Raji (cell line): Measurements from ENCODE around the gene RLN3.
A peak's percentile ranks its signal among the peaks of the same experiment; 100 is the strongest.

Experiments used
- POLR2A ChIP-seq: IDR thresholded peaks from 2 replicates; pipeline ENCODE4 v1.6.1; 2011; ENCODE audit warnings: low read depth, low read length, control low read depth; ENCODE audit not compliant: insufficient read depth

RLN3 gene

GRCh38 chr19:14003251-14004055 is 24.5 kb upstream of the RLN3 start:
- TF ChIP-seq POLR2A: no peak

DNA sequence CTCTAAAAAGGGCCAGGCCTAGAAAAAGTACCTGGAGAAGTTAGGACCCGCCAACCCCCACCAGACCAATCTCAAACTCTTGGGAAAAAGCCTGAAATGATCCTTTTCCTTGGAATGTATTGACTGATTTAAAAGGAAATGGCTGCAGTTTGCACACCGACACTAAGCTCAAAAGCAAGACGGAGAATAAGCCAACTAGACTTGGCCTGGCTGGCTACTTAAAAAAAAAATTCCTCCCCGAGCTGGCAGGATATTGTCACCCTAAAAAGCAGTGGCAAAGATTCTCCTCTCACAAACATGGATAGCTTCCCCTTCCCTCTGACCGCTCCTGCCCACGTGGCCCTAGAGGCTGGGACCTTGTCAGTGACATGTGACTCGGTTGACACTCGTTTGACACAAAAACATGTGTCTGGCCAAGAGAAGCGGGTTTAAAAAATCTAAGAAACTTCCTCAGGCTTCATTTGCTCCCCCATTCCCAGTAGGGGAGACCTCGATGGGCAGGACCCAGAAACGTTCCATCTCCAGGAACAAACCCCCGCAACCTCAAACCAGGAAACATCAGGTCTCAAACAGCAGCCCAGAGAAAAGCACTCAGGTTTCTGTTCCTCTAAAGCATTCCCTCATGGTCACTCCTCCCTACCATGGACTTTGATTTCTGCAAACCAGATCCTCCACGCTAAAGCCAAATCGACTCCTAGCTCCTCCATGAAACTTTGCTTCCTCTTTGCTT is 23.2 kb upstream of the RLN3 start:
- TF ChIP-seq POLR2A: no peak

DNA sequence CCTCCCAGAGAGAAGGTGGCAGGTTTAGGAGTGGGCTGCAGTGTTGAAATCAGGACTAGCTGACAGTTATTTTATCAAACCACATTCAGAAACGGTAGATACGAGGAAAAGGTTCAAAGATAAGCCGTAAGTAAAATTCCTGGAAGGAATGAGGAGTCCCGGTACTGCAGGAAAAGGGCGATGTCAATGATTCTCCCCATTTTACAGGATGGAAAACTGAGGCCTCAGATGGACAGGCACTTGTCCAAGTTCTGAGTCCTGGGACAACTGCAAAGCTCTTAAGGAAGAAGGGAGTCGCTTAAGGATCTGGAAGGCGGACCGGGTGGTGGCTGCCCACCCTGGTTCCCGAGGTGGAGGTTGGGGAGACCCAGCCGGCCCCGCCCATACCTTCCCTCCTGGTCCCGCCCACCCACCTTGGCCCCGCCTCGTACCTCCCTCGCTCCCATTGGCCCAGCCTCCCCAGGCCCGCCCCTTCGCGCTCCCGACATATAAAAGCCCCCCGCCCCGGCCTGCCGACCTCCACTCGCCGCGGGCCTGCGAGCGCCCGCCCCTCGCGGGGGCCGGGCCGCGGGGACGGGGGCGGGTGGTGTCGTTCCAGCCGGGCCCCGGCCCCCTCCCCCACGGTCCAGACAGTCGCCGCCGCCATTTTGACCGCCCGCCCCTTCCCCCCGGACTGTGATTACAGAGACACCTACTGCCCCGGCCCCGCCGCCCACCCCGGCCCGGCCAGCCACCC is 22.4 kb upstream of the RLN3 start:
- peak; percentile 43 for TF ChIP-seq POLR2A

- TF ChIP-seq POLR2A: peak; percentile 43
These were observed 21.7 kb upstream of the RLN3 start, which contains the start of gene RFX1 for GRCh38 chr19:14006085-14006765. Gene RFX1 (minus strand): TSS chr19:14006320. CDS start chr19:13993843, 12,477 bp downstream.

DNA sequence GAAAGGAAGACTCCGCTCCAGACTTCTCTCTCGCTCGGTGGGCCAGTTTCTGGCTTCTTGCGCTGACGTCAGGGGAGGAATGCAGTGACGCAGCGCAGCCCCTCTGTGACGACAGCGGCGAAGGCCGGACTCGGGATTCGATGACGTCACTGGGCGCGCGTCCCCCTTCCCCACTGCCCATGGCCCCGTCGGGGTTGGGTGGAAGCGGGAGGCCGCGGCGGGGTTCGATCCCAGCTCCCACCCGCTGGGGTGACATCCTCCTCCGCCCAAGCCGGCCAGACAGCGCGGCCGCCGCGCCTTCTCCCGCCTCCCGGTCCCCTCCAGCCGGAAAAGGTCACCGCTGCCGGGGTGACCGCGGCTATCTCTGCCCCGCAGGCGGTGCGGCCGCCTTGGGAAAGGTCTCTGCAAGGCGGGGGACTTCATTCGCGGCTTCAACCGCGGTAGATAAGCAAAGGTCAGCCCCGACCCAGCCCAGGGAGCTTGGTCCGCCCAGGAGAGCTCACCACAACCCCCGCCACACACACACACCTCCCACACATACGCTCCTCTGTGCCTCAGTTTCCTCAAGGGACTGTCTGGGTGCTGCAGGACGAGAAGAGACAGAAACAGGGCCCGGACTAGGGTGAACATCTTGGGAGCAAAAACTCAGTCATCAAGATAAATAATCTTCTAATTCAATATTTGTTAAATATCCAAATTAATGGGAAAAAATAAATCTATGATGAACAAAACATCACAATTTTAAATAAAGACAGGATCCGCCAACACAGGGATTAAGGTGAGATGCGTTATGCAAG is 21.0 kb upstream of the RLN3 start:
- peak; percentile 53 for TF ChIP-seq POLR2A

DNA sequence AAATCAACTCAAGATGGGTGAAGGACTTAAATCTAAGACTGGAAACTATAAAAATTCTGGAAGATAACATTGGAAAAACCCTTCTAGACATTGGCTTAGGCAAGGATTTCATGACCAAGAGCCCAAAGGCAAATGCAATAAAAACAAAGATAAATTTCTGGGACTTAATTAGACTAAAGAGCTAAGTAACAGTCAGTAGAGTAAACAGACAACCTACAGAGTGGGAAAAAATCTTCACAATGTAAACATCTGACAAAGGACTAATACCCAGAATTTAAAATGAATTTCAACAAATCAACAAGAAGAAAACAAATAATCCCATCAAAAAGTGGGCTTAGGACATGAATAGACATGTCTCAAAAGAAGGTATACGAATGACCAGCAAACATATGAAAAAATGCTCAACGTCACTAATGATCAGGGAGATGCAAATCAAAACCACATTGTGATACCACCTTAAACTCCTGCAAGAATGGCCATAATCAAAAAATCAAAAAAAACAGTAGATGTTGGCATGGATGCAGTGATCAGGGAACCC is 15.5 kb upstream of the RLN3 start:
- no peak for TF ChIP-seq POLR2A

DNA sequence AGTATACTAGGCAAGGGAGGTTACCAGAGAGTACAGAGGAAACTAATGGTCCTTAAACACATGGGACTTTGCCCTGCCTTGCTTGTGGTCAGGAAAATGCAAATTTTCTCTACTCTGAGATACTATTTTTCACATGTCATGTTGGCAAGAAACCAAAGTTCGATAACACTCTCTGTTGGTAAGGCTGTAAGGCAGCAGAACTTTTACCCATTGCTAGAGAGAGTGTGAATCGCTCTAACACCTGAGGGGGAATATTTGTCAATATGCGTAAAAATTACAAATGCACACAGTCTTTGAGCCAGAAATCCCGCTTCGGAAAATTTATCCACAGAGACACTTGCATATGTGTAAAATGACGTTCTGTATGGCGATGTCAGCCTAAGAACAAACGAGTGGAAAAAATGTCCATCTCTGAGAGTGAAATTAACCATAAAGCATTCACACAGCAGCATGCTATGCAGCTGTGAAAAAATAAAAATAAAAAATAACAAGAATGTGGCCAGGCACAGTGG is 12.4 kb upstream of the RLN3 start:
- no peak for TF ChIP-seq POLR2A

DNA sequence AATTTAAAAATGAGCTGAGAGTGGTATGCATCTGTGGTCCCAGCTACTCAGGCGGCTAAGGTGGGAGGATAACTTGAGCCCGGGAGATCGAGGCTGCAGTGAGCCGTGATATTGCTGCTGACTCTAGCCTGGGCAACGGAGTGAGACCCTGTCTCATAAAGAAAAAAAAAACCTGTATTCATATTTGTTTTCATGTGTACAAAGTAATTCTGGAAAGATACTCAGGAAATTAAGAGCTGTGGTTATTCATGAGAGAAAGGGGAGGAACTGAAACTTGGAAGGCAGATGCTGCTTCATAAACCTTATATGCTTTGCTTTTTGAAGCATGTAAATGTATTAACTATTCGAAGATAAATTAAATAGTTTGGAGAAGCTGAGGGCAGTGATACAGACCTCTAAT is 8.8 kb upstream of the RLN3 start:
- no peak for TF ChIP-seq POLR2A

DNA sequence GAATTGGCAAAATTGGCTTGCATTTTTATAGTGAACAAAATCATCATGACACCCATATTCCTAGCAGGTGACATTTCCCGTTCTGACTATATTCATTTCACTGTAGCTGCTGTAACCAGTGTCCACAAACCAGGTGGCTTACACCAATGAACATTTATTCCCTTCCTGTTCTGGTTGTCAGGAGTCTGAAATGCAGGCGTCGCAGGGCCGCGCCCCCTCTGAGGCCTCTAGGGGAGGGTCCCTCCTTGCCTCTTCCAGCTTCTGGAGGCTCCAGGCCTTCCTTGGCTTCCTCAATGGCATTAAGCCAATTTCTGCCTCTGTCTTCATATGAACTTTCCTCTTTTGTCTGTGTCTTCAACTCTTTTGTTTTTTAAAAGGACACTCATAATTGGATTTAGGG is 6.5 kb upstream of the RLN3 start:
- TF ChIP-seq POLR2A: no peak

GRCh38 chr19:14022469-14022868 is 5.5 kb upstream of the RLN3 start:
- TF ChIP-seq POLR2A: no peak

DNA sequence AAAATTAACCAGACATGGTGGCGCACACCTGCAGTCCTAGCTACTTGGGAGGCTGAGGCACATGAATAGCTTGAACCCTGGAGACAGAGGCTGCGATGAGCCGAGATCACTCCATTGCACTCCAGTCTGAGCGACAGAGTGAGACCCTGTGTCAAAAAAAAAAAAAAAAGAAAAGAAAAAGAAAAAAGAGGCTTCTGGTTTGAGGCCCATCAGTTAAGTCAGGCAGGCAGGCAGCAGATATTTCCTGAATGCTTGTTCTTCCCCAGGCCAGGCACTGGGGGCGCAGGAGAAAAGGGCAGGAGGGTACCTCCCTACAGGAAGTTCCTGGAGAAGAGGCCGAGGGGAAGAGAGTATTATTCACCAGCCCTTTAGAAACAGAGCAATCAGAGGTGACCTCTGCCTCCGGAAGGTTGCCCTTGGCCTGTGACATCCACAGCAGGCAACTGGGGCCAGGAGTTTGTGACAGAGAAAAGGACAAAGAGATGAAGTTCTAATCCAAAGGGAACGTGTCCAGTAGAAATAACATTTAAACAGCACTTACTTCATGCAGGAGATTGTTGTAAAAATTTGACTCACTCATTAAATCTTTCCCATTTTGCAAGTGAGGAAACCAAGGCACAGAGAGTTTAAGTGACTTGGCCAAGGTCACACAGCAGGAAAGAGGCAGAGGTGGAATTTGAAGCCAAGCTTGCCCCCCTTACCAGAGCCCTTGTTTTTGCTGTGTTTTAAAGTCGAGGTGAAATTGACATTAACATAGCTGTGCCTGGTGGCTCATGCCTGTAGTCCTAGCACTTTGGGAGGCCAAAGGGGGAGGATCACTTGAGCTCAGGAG is 4.3 kb upstream of the RLN3 start:
- TF ChIP-seq POLR2A: no peak

DNA sequence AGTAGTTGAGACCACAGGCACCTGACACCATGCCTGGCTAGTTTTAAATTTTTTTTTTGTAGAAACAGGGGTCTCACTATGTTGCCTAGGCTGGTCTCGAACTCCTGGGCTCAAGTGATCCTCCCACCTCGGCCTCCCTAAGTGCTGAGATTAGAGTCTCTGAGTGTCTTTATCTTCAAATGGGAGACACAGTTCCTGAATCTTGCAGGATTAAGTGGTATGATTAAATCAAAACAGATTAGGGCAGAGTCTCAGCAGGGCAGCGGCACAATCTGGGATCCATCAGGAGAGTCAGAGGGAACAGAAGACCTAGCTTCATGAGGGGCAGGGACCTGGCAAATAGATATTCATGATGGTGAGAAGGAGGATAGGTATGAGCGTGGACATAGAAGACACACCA is 953 bp downstream of the RLN3 start:
- no peak for TF ChIP-seq POLR2A
